ENCODE data around the gene CELSR3. TPM values are rescaled to one million over a fixed set of nuclear protein-coding genes. Genes with fewer than 3 reads are reported as not detected.

The CELSR3 gene
- polyA plus RNA-seq, 2 of the 4 experiments (the other 2 are of a cell fraction) = 2.2 to 4.8 TPM

GRCh38 chr3:48679411-48680391, 17.0 kb upstream of the CELSR3 start (continued):
- no peak for TF ChIP-seq HOXB5 (CRISPR knock-in tag; IDR thresholded peaks at IDR 0.05)

GRCh38 chr3:48678566-48679380, 16.1 kb upstream of the CELSR3 start:
- Histone ChIP-seq H3K9me3 (no peaks in the 10 kb centered on the region), H3K27ac (no peak overlapping the region), H3K4me3 (no peak overlapping the region), H3K4me2 (no peak overlapping the region), H3K4me1 (peaks cover 15% of the 10 kb centered on the region)
- ATAC-seq = no peak
- no peak for DNase-seq (ENCODE audit: low read depth in 1 of 2, low spot score in 1 of 2)
- TF ChIP-seq FOXS1 (CRISPR knock-in tag; IDR thresholded peaks at IDR 0.05) = no peak
- no peak for TF ChIP-seq SMC3 (IDR thresholded peaks at IDR 0.05)
- TF ChIP-seq CEBPB (IDR thresholded peaks at IDR 0.05) = no peak
- no peak for TF ChIP-seq ESRRA (IDR thresholded peaks at IDR 0.05; ENCODE audit: borderline replicate concordance, low read length)
- no peak for TF ChIP-seq RAD21 (conservative IDR thresholded peaks at IDR 0.05 in 1 of 2, IDR thresholded peaks at IDR 0.05 in 1 of 2)
- no peak for TF ChIP-seq TFCP2L1 (CRISPR knock-in tag; IDR thresholded peaks at IDR 0.05)
- TF ChIP-seq NPAS2 (CRISPR knock-in tag; IDR thresholded peaks at IDR 0.05; ENCODE audit: borderline replicate concordance) = no peak
- TF ChIP-seq KDM5A (IDR thresholded peaks at IDR 0.05) = no peak
- TF ChIP-seq NR3C1 (IDR thresholded peaks at IDR 0.05) = no peak
- TF ChIP-seq ELK1 (IDR thresholded peaks at IDR 0.05; ENCODE audit: low read depth, low read length) = no peak
- TF ChIP-seq SREBF2 (IDR thresholded peaks at IDR 0.05) = no peak
- TF ChIP-seq ZSCAN20 (CRISPR knock-in tag; IDR thresholded peaks at IDR 0.05) = no peak
- no peak for TF ChIP-seq CBX2 (IDR thresholded peaks at IDR 0.05; ENCODE audit: borderline replicate concordance, low read depth)
- no peak for TF ChIP-seq GATA3 (IDR thresholded peaks at IDR 0.05; ENCODE audit: borderline replicate concordance)
- no peak for TF ChIP-seq FOSL2 (IDR thresholded peaks at IDR 0.05)
- no peak for TF ChIP-seq FOSL2 (CRISPR knock-in tag; IDR thresholded peaks at IDR 0.05)
- TF ChIP-seq HES2 (IDR thresholded peaks at IDR 0.05) = no peak
- TF ChIP-seq MYC (IDR thresholded peaks at IDR 0.05; ENCODE audit: borderline replicate concordance, low read length) = no peak
- no peak for TF ChIP-seq BCL3 (IDR thresholded peaks at IDR 0.05)
- TF ChIP-seq HMGXB4 (CRISPR knock-in tag; IDR thresholded peaks at IDR 0.05; ENCODE audit: borderline replicate concordance) = no peak
- TF ChIP-seq CTCF (IDR thresholded peaks at IDR 0.05) = no peak
- ChIA-PET POLR2A (no interaction called here), CTCF (interaction anchor here (1.3 kb wide), 1 partner anchor 15 kb away, joined by 4 read pairs; no protein-coding TSS in a partner anchor)
- WGBS (ENCODE audit: missing lambda C conversion rate) = 96% methylated on average over 16 of the region's 24 CpGs
- FAIRE-seq = no peak

Data from A549 (cell line).